ENCODE data around the gene DDX39A.

DNA sequence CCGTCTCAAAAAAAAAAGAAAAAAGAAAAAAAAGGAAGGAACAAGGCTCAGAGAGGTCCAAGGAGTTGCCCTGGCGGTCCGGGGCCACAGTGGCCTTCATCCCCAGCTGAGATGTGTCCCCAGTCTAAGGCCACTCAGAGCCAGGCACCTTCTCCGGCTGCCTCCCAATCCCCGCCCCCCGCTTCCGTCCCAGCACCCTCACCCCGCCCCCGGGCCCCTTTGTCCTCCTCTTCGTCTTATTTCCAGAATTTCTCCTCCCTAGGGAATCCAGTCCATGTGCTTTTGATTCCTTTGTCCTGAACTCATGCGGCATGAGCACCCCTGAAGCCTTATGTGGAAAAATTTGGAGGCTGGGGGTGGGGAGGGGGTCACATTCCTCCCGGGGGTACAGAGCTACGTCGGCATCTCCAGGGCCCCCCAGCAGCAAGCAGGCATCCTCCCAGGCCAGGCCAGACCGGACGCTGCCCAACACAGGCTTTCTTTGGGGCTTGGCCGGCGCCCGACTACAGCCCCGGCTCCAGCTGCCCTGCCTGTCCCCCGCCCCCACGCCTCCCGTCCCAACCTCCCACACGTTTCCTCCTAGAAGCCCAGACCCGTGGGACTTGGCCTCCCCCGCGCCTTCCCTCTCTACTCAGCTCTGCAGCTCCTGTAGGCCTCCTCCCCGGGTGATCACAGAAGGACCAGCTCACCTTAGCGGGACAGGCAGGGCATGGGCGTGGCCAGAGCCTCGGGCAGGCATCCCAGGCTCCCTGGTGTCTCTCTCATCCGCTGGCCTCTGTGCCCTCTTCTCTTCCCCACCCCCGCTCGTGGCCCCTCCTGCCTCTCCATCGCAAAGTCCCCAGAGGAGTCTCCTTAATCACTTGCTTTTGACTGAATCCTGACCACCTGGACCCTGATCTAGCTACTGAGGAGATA, 55.7 kb downstream of the DDX39A start:
- TF ChIP-seq TAF1 (IDR thresholded peaks at IDR 0.05; ENCODE audit: borderline replicate concordance, low read depth, low read length) (no peak), POLR2A (IDR thresholded peaks at IDR 0.05; ENCODE audit: low read depth, low read length) (0 out of 2 replicates have a peak, but pooled peaks have one; percentile 24), POLR2AphosphoS5 (IDR thresholded peaks at IDR 0.05; ENCODE audit: low read depth, low read length) (no peak)
